Astrocyte (in vitro differentiated cells and primary cell): Measurements from ENCODE around the gene PJA2. TPM values are rescaled to one million over a fixed set of nuclear protein-coding genes. Genes with fewer than 3 reads are reported as not detected.

Experiments
- DNase-seq: peaks from one replicate; pipeline ENCODE4 v3.0.0-alpha.2; 2010; ENCODE audit warnings: low read depth
- FAIRE-seq: peaks from 2 replicates; lab custom pipeline; 2011; peaks lifted over from hg19 to GRCh38; lab: Jason Lieb, UNC
- H2AFZ ChIP-seq: 2 replicates; pipeline ENCODE4 v1.6.0; 2012; ENCODE audit warnings: low read depth, low read length, inconsistent platforms
- H3K27ac ChIP-seq: 2 replicates; pipeline ENCODE4 v1.5.1; 2011; ENCODE audit warnings: low read depth, low read length, inconsistent platforms
- H3K27me3 ChIP-seq: 2 replicates; pipeline ENCODE4 v1.6.0; 2011; ENCODE audit warnings: low read length, inconsistent platforms; ENCODE audit not compliant: insufficient read depth
- H3K36me3 ChIP-seq: 2 replicates; pipeline ENCODE4 v1.5.1; 2011; ENCODE audit warnings: low read length, inconsistent platforms; ENCODE audit not compliant: insufficient read depth
- H3K4me1 ChIP-seq: 2 replicates; pipeline ENCODE4 v1.5.1; 2011; ENCODE audit warnings: low read length, inconsistent platforms; ENCODE audit not compliant: insufficient read depth
- H3K4me2 ChIP-seq: 2 replicates; pipeline ENCODE4 v1.6.0; 2012; ENCODE audit warnings: low read length, inconsistent platforms
- H3K4me3 ChIP-seq: 2 replicates; pipeline ENCODE4 v1.5.1; 2011; ENCODE audit warnings: low read depth, mild to moderate bottlenecking, low read length, inconsistent platforms; ENCODE audit not compliant: insufficient read depth
- H3K79me2 ChIP-seq: 2 replicates; pipeline ENCODE4 v1.6.0; 2012; ENCODE audit warnings: mild to moderate bottlenecking, low read length, inconsistent platforms; ENCODE audit not compliant: insufficient read depth
- H3K9ac ChIP-seq: 2 replicates; pipeline ENCODE4 v1.6.0; 2012; ENCODE audit warnings: mild to moderate bottlenecking, low read length, inconsistent platforms
- H3K9me3 ChIP-seq: 2 replicates; pipeline ENCODE4 v1.5.1; 2012; ENCODE audit warnings: low read depth, mild to moderate bottlenecking, low read length, inconsistent platforms; ENCODE audit not compliant: insufficient read depth
- H4K20me1 ChIP-seq: 2 replicates; pipeline ENCODE4 v1.6.0; 2012; ENCODE audit warnings: low read length, inconsistent platforms; ENCODE audit not compliant: insufficient read depth
- H3K27ac Mint-ChIP-seq: one replicate; pipeline ENCODE4 v1.8.0; 2021; ENCODE audit warnings: mild to moderate bottlenecking, mixed read lengths; ENCODE audit not compliant: unreplicated experiment
- H3K27me3 Mint-ChIP-seq: one replicate; pipeline ENCODE4 v1.8.0; 2021; ENCODE audit warnings: low read depth, mixed read lengths; ENCODE audit not compliant: unreplicated experiment
- H3K36me3 Mint-ChIP-seq: one replicate; pipeline ENCODE4 v1.8.0; 2021; ENCODE audit warnings: low read depth, mixed read lengths; ENCODE audit not compliant: unreplicated experiment
- H3K4me1 Mint-ChIP-seq: one replicate; pipeline ENCODE4 v1.8.0; 2021; ENCODE audit warnings: low read depth, mixed read lengths; ENCODE audit not compliant: unreplicated experiment
- H3K4me3 Mint-ChIP-seq: one replicate; pipeline ENCODE4 v1.8.0; 2021; ENCODE audit warnings: mild to moderate bottlenecking, moderate library complexity, mixed read lengths; ENCODE audit not compliant: unreplicated experiment
- H3K9me3 Mint-ChIP-seq: one replicate; pipeline ENCODE4 v1.8.0; 2021; ENCODE audit warnings: mild to moderate bottlenecking, mixed read lengths; ENCODE audit not compliant: unreplicated experiment
- EZH2 ChIP-seq: IDR thresholded peaks from 2 replicates; pipeline ENCODE4 v1.6.1; 2012; ENCODE audit warnings: mild to moderate bottlenecking, low read length, inconsistent platforms; ENCODE audit not compliant: insufficient read depth
- total RNA-seq: library from RNA; stranded (reverse); gene quantifications from 2 replicates; pipeline ENCODE4 v1.2.1, GENCODE V29; 2021
- TF ChIP-seq, protein P1 (sequence below): IDR thresholded peaks from 2 replicates; pipeline ENCODE4 v1.5.1; 2011; ENCODE audit warnings: low read depth, mild to moderate bottlenecking, inconsistent platforms, low read length, moderate library complexity; ENCODE audit not compliant: insufficient read depth

Gene PJA2
- total RNA-seq, 1 donor from 2014 or later, result 107 TPM

DNA sequence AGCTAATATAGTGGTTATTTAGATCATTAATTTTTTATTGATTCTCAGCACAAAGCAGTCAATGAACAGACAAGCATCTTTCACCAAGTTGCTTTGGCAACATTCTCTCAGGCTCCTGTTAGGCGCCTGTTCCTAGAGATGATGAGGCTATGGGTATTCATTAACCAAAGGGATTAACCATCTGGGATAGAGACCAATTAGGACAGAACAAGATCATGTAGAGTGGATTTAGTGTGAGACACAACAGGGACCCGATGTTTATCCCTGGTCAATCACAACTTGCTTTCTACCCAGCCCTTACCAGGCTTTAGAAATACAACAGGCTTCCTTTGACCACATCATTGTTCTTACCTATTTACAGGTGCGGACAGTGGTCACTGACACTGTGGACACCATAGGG, 82.2 kb downstream of the PJA2 start:
- DNase-seq (no peak), FAIRE-seq (no peak)
- Mint-ChIP-seq H3K27ac (no peak overlapping the region), H3K4me1 (peaks cover 2% of the 10 kb centered on the region), H3K36me3 (peaks cover 4% of the 10 kb centered on the region), H3K9me3 (no peaks in the 10 kb centered on the region), H3K27me3 (no peaks in the 10 kb centered on the region), H3K4me3 (no peak overlapping the region)
- H3K27ac ChIP-seq, result no peak overlapping the region
- no peak for TF ChIP-seq EZH2
- no peaks in the 10 kb centered on the region for H3K36me3 ChIP-seq
- no peaks in the 10 kb centered on the region for H4K20me1 ChIP-seq
- H3K4me2 ChIP-seq, result no peak overlapping the region
- no peak overlapping the region for H2AFZ ChIP-seq
- H3K9me3 ChIP-seq, result no peaks in the 10 kb centered on the region
- no peak overlapping the region for H3K9ac ChIP-seq
- peaks cover 2% of the 10 kb centered on the region for H3K4me1 ChIP-seq
- H3K79me2 ChIP-seq, result no peaks in the 10 kb centered on the region
- H3K4me3 ChIP-seq, result no peak overlapping the region
- H3K27me3 ChIP-seq, result no peaks in the 10 kb centered on the region

DNA sequence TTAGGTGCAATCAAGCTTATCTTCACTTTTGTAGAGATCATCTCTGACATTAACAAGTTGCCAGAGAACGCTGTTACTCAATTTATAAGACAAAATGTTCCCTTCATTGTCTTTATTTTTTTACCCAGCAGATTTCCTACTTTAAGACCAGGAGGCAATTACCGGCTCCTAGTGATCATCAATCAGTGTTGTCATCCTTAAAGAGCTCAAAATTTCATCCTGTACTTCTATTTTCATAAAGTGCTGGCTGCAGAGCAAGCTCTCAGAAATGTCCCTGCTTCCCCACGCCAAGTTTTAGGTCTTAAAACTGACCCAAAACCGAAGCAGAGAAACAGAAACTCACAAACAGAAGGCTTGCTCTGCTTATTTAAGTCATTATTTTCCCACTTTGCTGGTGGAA, 82.9 kb downstream of the PJA2 start:
- H3K27ac ChIP-seq, result no peak overlapping the region
- FAIRE-seq, result no peak
- no peaks in the 10 kb centered on the region for H3K27me3 Mint-ChIP-seq
- H3K4me3 ChIP-seq, result no peak overlapping the region
- no peaks in the 10 kb centered on the region for H3K9me3 Mint-ChIP-seq
- TF ChIP-seq, protein P1, sequence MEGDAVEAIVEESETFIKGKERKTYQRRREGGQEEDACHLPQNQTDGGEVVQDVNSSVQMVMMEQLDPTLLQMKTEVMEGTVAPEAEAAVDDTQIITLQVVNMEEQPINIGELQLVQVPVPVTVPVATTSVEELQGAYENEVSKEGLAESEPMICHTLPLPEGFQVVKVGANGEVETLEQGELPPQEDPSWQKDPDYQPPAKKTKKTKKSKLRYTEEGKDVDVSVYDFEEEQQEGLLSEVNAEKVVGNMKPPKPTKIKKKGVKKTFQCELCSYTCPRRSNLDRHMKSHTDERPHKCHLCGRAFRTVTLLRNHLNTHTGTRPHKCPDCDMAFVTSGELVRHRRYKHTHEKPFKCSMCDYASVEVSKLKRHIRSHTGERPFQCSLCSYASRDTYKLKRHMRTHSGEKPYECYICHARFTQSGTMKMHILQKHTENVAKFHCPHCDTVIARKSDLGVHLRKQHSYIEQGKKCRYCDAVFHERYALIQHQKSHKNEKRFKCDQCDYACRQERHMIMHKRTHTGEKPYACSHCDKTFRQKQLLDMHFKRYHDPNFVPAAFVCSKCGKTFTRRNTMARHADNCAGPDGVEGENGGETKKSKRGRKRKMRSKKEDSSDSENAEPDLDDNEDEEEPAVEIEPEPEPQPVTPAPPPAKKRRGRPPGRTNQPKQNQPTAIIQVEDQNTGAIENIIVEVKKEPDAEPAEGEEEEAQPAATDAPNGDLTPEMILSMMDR, result no peak
- no peak for TF ChIP-seq EZH2
- no peak overlapping the region for H3K4me3 Mint-ChIP-seq
- no peaks in the 10 kb centered on the region for H3K9me3 ChIP-seq
- H3K27me3 ChIP-seq, result no peaks in the 10 kb centered on the region
- peaks cover 2% of the 10 kb centered on the region for H3K4me1 ChIP-seq
- no peaks in the 10 kb centered on the region for H4K20me1 ChIP-seq
- H3K4me1 Mint-ChIP-seq, result peaks cover 2% of the 10 kb centered on the region
- H2AFZ ChIP-seq, result no peak overlapping the region
- H3K9ac ChIP-seq, result no peak overlapping the region
- no peak overlapping the region for H3K4me2 ChIP-seq
- H3K79me2 ChIP-seq, result no peaks in the 10 kb centered on the region
- no peaks in the 10 kb centered on the region for H3K36me3 ChIP-seq
- DNase-seq, result no peak
- H3K36me3 Mint-ChIP-seq, result peaks cover 4% of the 10 kb centered on the region
- H3K27ac Mint-ChIP-seq, result no peak overlapping the region

DNA sequence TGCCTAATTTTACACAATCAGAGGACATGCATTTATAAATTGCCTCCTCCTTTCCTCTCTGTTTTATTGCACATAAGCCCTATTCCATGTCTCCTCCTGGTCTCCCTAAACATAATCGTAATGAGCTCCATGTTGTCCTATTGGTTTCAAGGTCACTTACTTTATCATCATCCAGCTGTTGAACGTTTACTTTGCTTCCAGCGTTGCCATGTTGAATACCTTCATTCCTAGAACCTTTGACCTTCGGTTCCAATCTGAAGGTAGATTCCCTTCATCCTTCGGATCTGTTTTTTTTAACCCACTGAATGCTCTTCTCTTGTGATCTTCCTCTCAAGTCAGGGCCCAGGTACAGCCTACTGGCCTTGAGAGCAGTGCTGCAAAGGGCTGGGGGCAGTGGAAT, 84.3 kb downstream of the PJA2 start:
- H3K27me3 Mint-ChIP-seq, result no peaks in the 10 kb centered on the region
- Histone ChIP-seq H3K27ac (no peak overlapping the region), H2AFZ (no peak overlapping the region), H3K79me2 (no peaks in the 10 kb centered on the region), H3K4me1 (peaks cover 2% of the 10 kb centered on the region), H3K4me3 (no peak overlapping the region), H3K9ac (no peak overlapping the region), H3K4me2 (no peak overlapping the region), H3K36me3 (no peaks in the 10 kb centered on the region), H3K9me3 (no peaks in the 10 kb centered on the region), H3K27me3 (no peaks in the 10 kb centered on the region), H4K20me1 (no peaks in the 10 kb centered on the region)
- FAIRE-seq (no peak), DNase-seq (no peak)
- peaks cover 6% of the 10 kb centered on the region for H3K36me3 Mint-ChIP-seq
- H3K9me3 Mint-ChIP-seq, result no peaks in the 10 kb centered on the region
- peaks cover 2% of the 10 kb centered on the region for H3K4me1 Mint-ChIP-seq
- peak overlapping the region; percentile 15 for H3K27ac Mint-ChIP-seq
- TF ChIP-seq, protein P1, result no peak
- no peak for TF ChIP-seq EZH2
- H3K4me3 Mint-ChIP-seq, result no peak overlapping the region
